RKO (cell line): Measurements from ENCODE around the gene SPINK6.

Experiments
- DNase-seq: peaks from one replicate; pipeline ENCODE4 v3.0.0-alpha.2; 2016; ENCODE audit warnings: low spot score

Gene SPINK6

GRCh38 chr5:148224117-148224742 lies 21.4 kb downstream of the SPINK6 start:
- DNase-seq, result peak; percentile 42

GRCh38 chr5:148228392-148228984 lies 25.6 kb downstream of the SPINK6 start:
- DNase-seq, result no peak

GRCh38 chr5:148229840-148230239 lies 27.0 kb downstream of the SPINK6 start:
- no peak for DNase-seq

- DNase-seq, result no peak
Observed at GRCh38 chr5:148230240-148230639, 27.4 kb downstream of the SPINK6 start.

DNA sequence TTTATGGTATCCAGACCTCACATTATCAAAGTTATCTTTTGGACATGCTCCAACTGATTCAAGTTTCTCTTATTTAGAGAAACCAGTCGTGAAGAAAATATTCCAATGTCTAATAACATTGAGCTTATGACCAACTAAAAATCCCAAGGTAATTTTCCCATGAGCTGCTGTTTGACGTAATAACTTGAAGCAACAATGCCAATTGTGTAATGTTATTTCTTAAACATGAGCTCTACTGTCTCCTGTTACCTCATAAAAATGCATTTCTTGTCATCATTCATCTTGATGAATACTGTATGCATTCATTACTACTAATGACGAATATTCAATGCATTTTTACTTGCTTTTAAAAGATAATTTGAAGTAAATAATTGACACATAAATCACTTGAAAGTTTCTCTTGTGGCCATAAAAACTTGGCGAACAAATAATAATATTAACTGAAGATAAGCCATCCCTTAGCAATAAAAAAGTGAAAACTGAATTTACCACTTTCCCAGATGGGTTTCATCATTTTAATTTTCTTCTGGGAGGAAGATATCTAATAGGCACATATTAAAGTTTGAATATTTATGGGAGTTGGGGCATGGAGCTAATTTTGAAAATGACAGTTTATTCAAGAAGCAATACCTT lies 35.1 kb downstream of the SPINK6 start:
- DNase-seq, result no peak

GRCh38 chr5:148238418-148238794 lies 35.6 kb downstream of the SPINK6 start, which contains the start of gene MARCOL:
MARCOL (plus strand) TSS chr5:148238525; CDS start chr5:148238598, 73 bp downstream.
- no peak for DNase-seq

- no peak for DNase-seq
Observed at GRCh38 chr5:148248894-148249293, 46.1 kb downstream of the SPINK6 start.

DNA sequence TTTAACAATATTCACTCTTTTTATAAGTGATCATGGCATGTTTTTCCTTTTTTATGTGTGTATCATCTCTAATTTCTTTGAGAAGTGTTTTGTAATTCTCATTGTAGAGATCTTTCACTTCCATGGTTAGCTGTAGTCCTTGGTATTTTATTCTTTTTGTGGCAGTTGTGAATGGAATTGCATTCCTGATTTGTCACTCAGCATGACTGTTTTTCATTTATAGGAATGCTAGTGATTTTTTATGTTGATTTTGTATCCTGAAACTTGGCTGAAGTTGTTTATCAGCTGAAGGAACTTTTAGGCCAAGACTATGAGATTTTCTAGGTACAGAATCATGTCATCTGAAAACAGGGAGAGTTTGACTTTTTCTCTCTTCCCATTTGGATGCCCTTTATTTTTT lies 52.6 kb downstream of the SPINK6 start:
- no peak for DNase-seq

DNA sequence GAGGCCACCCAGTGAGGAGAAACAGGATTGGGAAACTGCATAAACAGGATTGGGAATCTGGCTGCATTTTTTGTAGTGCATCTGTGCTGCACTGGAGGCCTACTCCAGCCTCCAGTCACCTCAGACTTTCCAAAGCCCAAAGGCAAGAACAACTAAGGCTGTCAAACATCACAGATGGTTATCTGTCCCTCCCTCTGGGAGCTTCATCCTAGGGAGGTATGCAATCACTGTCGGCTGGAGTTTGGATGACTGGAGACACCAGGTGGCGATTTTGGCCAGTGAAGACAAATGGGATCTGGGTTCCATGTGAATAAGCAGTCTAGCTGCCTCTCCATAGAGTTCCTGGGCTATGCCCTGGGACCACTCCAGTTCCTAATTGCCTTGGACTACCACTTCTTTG lies 56.4 kb downstream of the SPINK6 start:
- no peak for DNase-seq

DNA sequence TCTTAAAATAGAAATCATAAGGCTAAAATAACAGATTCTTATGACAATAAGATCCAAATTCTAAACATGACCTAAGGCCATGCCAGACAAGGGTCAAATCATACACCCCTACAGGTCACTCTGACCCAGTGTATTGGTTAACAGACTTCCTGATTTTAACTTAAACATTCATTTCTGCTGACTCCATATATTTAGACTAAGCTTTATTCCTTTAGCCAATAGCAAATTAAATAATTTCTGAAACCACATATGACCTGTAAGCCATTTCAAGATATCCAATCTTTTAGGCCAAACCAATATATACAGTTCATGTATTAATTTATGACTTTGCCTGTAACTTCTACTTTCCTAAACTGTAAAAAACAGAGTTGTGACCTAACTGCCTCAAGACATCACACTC lies 58.4 kb downstream of the SPINK6 start:
- DNase-seq, result no peak
